ENCODE measurements around the gene EPB41L4B.

DNA sequence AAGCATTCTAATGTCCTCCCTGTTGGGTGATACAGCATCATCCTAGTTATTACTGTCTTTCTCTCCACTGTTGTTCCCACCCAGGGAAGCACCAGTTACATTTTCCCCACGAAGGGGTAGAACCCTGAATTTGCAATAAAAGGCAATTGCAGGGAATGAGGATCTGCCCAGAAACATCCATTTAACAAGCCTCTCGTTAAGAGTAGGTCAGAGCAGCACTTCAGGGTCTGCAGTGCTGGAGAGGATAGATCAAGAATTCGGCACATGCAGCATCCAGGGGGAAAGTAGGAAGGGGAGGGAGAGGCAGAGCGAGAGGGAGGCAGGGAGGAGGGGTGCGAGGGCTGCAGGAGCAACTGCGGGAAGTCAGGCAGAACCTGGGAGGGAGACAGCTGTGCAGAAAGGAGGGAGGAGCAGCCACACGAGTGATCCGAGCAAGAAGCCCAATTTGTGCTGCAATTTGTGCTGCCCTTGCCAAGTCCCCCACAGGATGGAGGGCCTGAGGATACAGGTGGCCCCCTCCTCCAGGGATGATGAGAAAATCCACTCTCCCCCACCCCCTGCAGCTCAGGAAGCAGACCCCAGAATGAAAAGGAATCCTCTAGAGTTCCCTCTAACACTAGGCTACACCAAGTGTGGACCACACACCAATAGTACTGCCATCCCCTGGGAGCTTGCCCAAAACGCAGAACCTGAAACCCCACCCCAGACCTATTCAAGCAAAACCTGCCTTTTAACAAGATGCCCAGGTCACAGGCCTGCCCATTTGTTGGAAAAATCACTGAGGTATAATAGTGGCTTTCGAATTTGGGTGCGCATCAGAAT, 62.2 kb downstream of the EPB41L4B start:
- TF ChIP-seq, protein P1, sequence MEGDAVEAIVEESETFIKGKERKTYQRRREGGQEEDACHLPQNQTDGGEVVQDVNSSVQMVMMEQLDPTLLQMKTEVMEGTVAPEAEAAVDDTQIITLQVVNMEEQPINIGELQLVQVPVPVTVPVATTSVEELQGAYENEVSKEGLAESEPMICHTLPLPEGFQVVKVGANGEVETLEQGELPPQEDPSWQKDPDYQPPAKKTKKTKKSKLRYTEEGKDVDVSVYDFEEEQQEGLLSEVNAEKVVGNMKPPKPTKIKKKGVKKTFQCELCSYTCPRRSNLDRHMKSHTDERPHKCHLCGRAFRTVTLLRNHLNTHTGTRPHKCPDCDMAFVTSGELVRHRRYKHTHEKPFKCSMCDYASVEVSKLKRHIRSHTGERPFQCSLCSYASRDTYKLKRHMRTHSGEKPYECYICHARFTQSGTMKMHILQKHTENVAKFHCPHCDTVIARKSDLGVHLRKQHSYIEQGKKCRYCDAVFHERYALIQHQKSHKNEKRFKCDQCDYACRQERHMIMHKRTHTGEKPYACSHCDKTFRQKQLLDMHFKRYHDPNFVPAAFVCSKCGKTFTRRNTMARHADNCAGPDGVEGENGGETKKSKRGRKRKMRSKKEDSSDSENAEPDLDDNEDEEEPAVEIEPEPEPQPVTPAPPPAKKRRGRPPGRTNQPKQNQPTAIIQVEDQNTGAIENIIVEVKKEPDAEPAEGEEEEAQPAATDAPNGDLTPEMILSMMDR (IDR thresholded peaks at IDR 0.05), result no peak
- no peak for TF ChIP-seq POLR2AphosphoS5 (IDR thresholded peaks at IDR 0.05; ENCODE audit: insufficient read depth in 1 of 2, low read depth in 1 of 2)
